Endothelial cell (in vitro differentiated cells): ENCODE data around the gene AHDC1. TPM values are rescaled to one million over a fixed set of nuclear protein-coding genes. Genes with fewer than 3 reads are reported as not detected.

Experiments
- DNase-seq: peaks from one replicate; pipeline ENCODE4 v3.0.0; 2021; ENCODE audit warnings: low spot score
- H3K27ac Mint-ChIP-seq: one replicate; pipeline ENCODE4 v1.8.0; 2021; ENCODE audit warnings: mixed read lengths, inconsistent platforms; ENCODE audit not compliant: unreplicated experiment
- H3K27me3 Mint-ChIP-seq: one replicate; pipeline ENCODE4 v1.8.0; 2021; ENCODE audit warnings: mild to moderate bottlenecking, moderate library complexity, mixed read lengths, inconsistent platforms; ENCODE audit not compliant: unreplicated experiment
- H3K36me3 Mint-ChIP-seq: one replicate; pipeline ENCODE4 v1.8.0; 2021; ENCODE audit warnings: mild to moderate bottlenecking, low read depth, mixed read lengths, inconsistent platforms; ENCODE audit not compliant: unreplicated experiment
- H3K4me1 Mint-ChIP-seq: one replicate; pipeline ENCODE4 v1.8.0; 2021; ENCODE audit warnings: mild to moderate bottlenecking, mixed read lengths, inconsistent platforms; ENCODE audit not compliant: unreplicated experiment
- H3K4me3 Mint-ChIP-seq: one replicate; pipeline ENCODE4 v1.8.0; 2021; ENCODE audit warnings: mild to moderate bottlenecking, mixed read lengths, inconsistent platforms; ENCODE audit not compliant: unreplicated experiment
- H3K9me3 Mint-ChIP-seq: one replicate; pipeline ENCODE4 v1.8.0; 2021; ENCODE audit warnings: mixed read lengths, inconsistent platforms; ENCODE audit not compliant: unreplicated experiment
- CTCF ChIP-seq: fragments of 200-600 bp; sonication (generic); IDR thresholded peaks from one replicate; pipeline ENCODE4 v1.5.0; 2021; ENCODE audit warnings: antibody characterized with exemption; ENCODE audit not compliant: unreplicated experiment
- total RNA-seq: library from RNA; stranded (reverse); fragmentation: NEBNext Ultra II Directional; extraction: Animal tissue kit (Norgen Biotek cat#: 25700); gene quantifications from one replicate; pipeline ENCODE4 v1.2.1, GENCODE V29; 2021; ENCODE audit not compliant: unreplicated experiment

AHDC1 gene
- total RNA-seq, 1 donor from 2014 or later: 48.0 TPM

DNA sequence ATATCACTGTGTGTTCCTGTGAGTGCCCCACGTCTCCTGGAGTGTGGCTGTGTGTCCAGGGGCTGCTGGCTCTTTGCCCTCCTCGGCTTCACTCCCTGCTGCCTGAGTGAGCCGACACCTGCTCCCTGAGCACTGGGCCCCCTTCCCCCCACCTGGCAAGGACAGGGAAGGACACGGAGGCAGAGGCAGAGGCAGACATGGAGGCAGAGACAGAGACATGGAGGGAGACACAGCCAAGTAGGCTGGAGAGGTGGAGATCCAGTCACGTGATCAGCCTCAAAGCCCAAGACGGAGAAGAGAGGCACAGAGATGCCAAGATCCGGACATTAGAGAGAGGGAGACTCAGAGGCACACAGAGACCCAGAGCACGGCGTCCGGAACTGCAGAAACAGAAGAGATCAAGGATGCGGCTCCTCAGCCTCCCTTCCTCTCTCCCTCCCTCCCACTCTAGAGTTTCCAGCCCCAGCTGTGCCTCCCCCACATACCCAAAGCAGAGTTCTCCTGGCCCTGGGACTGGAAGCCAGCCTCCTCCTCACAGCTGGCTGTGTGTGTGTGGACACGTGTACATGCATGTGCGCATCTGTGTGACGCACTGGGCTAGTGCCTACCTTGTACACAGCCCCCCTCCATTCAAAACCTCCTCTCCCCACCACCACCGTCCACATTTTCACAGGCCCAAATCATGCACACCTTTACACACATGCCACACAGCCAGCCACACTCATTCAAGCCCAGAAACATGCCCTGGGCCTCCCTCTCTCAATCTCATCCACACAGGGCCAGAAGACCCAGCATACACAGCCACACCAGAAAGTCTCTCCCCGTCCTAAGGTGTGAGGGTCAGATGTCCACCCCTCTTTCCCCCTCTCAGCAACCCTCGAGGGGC, 74.9 kb downstream of the AHDC1 start:
- Mint-ChIP-seq H3K4me3 (peak overlapping the region; percentile 88), H3K27ac (peak overlapping the region; percentile 78), H3K4me1 (peaks cover 37% of the 10 kb centered on the region), H3K9me3 (no peaks in the 10 kb centered on the region), H3K36me3 (peaks cover 33% of the 10 kb centered on the region), H3K27me3 (peaks cover 32% of the 10 kb centered on the region)
- DNase-seq: no peak
- TF ChIP-seq CTCF: no peak

DNA sequence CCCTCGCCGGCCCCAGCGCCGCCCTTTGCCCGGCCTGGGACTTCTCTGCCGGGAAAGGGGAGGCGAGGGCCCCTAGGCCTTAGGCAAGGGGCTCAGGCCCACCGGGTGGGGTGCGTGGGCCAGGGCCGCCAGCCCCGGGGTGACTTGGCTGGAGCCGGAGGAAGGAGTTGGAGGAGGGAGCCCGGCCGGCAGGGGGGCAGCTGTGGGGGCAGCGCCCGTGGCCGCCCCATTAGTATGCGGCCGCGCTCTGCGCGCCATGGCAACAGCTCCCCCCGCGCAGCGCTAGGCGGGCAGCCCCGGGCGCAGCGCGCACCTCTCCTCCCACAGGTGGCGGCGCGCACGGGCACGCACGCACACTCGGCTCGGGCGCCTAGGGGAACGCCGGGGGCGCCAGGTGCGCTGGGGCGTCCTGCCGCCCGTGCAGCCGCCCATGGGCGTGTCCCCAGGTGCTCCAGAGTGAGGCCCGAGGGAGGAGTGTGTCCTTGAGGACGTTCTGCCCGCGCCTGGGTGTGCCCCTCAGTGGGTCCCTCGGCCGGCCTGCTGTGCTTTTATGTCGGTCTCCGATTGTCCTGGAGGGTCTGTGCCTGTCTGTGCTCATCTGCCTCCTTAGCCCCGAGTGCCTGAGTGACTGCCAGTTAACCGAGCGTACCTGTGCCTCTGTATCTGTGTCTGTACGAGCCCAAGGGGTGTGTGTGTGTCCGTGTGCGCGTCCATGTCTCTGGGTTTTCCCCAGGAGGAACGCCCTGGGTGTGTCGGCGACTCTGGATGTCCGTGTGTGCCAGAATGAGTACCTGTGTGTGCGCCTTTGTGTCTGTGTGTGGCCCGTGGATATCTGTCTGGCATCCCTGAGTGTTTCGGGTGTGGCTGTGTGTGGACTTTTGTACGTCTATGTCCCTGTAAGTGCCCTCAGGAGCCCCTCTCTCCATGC, 75.8 kb downstream of the AHDC1 start:
- DNase-seq: peak; percentile 32
- peak overlapping the region; percentile 88 for H3K4me3 Mint-ChIP-seq
- peaks cover 41% of the 10 kb centered on the region for H3K4me1 Mint-ChIP-seq

DNA sequence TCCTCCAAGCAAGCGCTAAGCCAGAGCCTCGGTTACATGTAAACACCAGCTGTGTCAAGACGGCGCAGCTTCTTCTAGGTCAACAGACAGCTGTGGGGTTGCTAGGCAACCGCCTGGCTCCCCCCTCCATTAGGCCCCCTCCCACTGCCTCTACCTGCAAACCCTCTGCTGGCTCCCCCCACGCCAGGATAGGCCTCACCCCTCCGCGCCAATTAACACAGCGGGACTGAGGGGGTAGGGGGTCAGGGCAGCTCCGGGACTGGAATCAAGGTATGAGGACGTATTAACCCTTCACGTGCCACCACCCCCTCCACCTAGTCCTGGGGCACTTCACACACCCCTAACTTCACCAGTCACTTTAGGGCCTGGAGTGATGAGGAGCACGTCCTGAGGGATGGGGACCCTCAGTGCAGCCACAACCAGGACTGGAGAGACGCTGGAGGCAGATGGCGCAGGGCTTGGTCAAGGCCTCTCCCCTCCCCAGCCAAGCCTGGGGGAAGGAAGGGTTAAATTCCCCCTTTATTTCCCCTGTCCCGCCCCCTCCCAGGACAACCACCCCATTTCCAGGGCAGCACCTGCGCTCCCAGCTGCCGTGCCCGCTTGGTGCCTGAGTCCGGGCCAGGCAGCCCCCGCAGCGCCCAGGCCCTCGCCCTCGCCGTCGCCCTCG, 76.6 kb downstream of the AHDC1 start:
- Mint-ChIP-seq H3K9me3 (no peaks in the 10 kb centered on the region), H3K4me3 (peak overlapping the region; percentile 79), H3K27me3 (peaks cover 32% of the 10 kb centered on the region), H3K36me3 (peaks cover 16% of the 10 kb centered on the region), H3K4me1 (peaks cover 48% of the 10 kb centered on the region), H3K27ac (no peak overlapping the region)
- TF ChIP-seq CTCF: no peak
- peak; percentile 39 for DNase-seq

More for the DNA sequence above, 75.8 kb downstream of the AHDC1 start:
- Mint-ChIP-seq H3K36me3 (peaks cover 24% of the 10 kb centered on the region), H3K27ac (peak overlapping the region; percentile 78), H3K9me3 (no peaks in the 10 kb centered on the region), H3K27me3 (peaks cover 31% of the 10 kb centered on the region)
- no peak for TF ChIP-seq CTCF

DNA sequence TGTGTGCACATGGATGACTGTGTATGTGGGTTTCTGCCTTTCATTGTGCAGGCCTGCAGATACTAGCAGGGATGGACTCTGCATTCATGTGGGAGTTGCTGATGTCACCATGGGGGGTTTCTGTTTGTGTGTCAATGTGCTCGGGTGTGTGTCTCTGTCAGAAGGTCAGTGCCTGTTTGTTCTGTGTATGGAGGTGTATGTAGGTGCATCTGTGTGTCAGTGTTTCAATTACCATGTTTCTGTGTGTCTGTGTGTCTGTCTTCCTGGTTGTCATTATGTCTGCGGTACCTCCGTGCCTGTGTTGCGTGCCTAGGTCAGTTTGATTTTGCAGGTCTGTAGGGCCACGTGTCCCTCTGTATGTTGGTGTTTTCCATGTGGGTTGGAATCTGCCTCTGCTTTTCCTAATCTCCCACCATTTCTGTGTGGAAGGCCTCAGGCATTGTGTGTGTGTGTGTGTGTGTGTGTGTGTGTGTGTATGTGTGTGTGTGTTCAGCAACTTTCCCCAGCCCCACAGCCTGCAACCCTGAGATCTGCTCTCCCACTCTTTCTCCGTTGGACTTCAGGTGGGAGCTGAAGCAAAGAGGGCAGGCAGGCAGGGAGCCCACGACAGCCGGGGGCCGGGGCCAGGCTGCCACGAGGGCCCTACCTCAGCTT, 77.2 kb downstream of the AHDC1 start:
- H3K27ac Mint-ChIP-seq: peak overlapping the region; percentile 33
- H3K4me3 Mint-ChIP-seq: peak overlapping the region; percentile 79
- peaks cover 12% of the 10 kb centered on the region for H3K36me3 Mint-ChIP-seq
- H3K9me3 Mint-ChIP-seq: no peaks in the 10 kb centered on the region
- H3K27me3 Mint-ChIP-seq: peaks cover 27% of the 10 kb centered on the region
- DNase-seq: no peak
- H3K4me1 Mint-ChIP-seq: peaks cover 55% of the 10 kb centered on the region
- no peak for TF ChIP-seq CTCF
